ENCODE data around the gene MSH6. TPM values are rescaled to one million over a fixed set of nuclear protein-coding genes. Genes with fewer than 3 reads are reported as not detected.

Gene MSH6
- total and polyA plus RNA-seq, 2 of the 13 experiments (the other 11 are each of a cell fraction or from before 2014, with no cell fraction given): 20.8 to 113 TPM

GRCh38 chr2:47803770-47804169 is 20.8 kb downstream of the MSH6 start:
- in situ Hi-C loops (cut with HindIII; ENCODE audit: extremely low pct_ligation_motif_present, low pct_unique_long_range_greater_than_20kb): no loop called here
- no peaks in the 10 kb centered on the region for H3K79me2 ChIP-seq (ENCODE audit: insufficient read depth, low read length)
- H2AFZ ChIP-seq (ENCODE audit: low read length): no peak overlapping the region
- FAIRE-seq (no peak), ATAC-seq (no peak), DNase-seq (ENCODE audit: low spot score) (no peak)
- no peak overlapping the region for H3K27ac ChIP-seq (ENCODE audit: extremely low read length, insufficient read depth, low read length)
- intact Hi-C loops (cut with micrococcal nuclease; ENCODE audit: unreplicated experiment): no loop called here
- H3K27me3 ChIP-seq (ENCODE audit: control insufficient read depth in 1 of 2, insufficient read depth in 2 of 2, low read length in 2 of 2): no peaks in the 10 kb centered on the region
- H3K9me3 ChIP-seq (ENCODE audit: low read length): peaks cover 7% of the 10 kb centered on the region; the same call in 1 of the 2 replicates
- H3K36me3 ChIP-seq (replicated peaks in 1 of 2; ENCODE audit: control insufficient read depth in 1 of 2, insufficient read depth in 2 of 2, low read length in 2 of 2): peaks cover 45 to 96% of the 10 kb centered on the region in 2 experiments
- no peak overlapping the region for H3K4me2 ChIP-seq (ENCODE audit: low read depth, low read length)
- no peaks in the 10 kb centered on the region for H3K4me1 ChIP-seq (ENCODE audit: insufficient read depth, low read length)
- H3K4me3 ChIP-seq (replicated peaks in 1 of 3; ENCODE audit: insufficient read depth in 1 of 3, low read depth in 2 of 3, low read length in 3 of 3): no peak overlapping the region
- CTCF ChIA-PET (ENCODE audit: low intra/inter-chr PET ratio, low total read pairs): no interaction called here
- 96% methylated on average over 1 of the region's 1 CpG for WGBS (ENCODE audit: low lambda C conversion rate)
- TF ChIP-seq MEIS2 (CRISPR knock-in tag; IDR thresholded peaks at IDR 0.05) (no peak), TMF1 (CRISPR knock-in tag; IDR thresholded peaks at IDR 0.05; ENCODE audit: low read depth) (no peak), ZBTB1 (CRISPR knock-in tag; IDR thresholded peaks at IDR 0.05; ENCODE audit: borderline replicate concordance) (no peak), ZNF296 (CRISPR knock-in tag; conservative IDR thresholded peaks at IDR 0.05) (no peak), ZFP82 (CRISPR knock-in tag; IDR thresholded peaks at IDR 0.05; ENCODE audit: borderline replicate concordance) (no peak), ZNF7 (CRISPR knock-in tag; IDR thresholded peaks at IDR 0.05) (no peak), NCOA5 (CRISPR knock-in tag; IDR thresholded peaks at IDR 0.05) (no peak), ZNF12 (CRISPR knock-in tag; IDR thresholded peaks at IDR 0.05) (no peak)
- TF ChIP-seq, protein P1, sequence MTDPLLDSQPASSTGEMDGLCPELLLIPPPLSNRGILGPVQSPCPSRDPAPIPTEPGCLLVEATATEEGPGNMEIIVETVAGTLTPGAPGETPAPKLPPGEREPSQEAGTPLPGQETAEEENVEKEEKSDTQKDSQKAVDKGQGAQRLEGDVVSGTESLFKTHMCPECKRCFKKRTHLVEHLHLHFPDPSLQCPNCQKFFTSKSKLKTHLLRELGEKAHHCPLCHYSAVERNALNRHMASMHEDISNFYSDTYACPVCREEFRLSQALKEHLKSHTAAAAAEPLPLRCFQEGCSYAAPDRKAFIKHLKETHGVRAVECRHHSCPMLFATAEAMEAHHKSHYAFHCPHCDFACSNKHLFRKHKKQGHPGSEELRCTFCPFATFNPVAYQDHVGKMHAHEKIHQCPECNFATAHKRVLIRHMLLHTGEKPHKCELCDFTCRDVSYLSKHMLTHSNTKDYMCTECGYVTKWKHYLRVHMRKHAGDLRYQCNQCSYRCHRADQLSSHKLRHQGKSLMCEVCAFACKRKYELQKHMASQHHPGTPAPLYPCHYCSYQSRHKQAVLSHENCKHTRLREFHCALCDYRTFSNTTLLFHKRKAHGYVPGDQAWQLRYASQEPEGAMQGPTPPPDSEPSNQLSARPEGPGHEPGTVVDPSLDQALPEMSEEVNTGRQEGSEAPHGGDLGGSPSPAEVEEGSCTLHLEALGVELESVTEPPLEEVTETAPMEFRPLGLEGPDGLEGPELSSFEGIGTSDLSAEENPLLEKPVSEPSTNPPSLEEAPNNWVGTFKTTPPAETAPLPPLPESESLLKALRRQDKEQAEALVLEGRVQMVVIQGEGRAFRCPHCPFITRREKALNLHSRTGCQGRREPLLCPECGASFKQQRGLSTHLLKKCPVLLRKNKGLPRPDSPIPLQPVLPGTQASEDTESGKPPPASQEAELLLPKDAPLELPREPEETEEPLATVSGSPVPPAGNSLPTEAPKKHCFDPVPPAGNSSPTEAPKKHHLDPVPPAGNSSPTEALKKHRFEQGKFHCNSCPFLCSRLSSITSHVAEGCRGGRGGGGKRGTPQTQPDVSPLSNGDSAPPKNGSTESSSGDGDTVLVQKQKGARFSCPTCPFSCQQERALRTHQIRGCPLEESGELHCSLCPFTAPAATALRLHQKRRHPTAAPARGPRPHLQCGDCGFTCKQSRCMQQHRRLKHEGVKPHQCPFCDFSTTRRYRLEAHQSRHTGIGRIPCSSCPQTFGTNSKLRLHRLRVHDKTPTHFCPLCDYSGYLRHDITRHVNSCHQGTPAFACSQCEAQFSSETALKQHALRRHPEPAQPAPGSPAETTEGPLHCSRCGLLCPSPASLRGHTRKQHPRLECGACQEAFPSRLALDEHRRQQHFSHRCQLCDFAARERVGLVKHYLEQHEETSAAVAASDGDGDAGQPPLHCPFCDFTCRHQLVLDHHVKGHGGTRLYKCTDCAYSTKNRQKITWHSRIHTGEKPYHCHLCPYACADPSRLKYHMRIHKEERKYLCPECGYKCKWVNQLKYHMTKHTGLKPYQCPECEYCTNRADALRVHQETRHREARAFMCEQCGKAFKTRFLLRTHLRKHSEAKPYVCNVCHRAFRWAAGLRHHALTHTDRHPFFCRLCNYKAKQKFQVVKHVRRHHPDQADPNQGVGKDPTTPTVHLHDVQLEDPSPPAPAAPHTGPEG (CRISPR knock-in tag; IDR thresholded peaks at IDR 0.05): no peak
- H3K9ac ChIP-seq (ENCODE audit: insufficient read depth, low read depth, low read length): no peak overlapping the region
- POLR2A ChIA-PET: no interaction called here
- no TSS peak for BruUV-seq (replicated peaks)
- no peaks in the 10 kb centered on the region; the same call in 1 of the 2 replicates for H4K20me1 ChIP-seq (ENCODE audit: insufficient read depth, low read length)
